Mesothelial cell of epicardium (in vitro differentiated cells): Measurements from ENCODE around the gene GRHL1. TPM values are rescaled to one million over a fixed set of nuclear protein-coding genes. Genes with fewer than 3 reads are reported as not detected.

Experiments
- DNase-seq, 2 experiments: peaks; one replicate each; pipeline ENCODE4 v3.0.0; 2021; ENCODE audit warnings: low spot score in 2 of 2; ENCODE audit not compliant: unreplicated experiment in 2 of 2
- H3K27ac Mint-ChIP-seq: 2 replicates; pipeline ENCODE4 v1.8.0; 2021; ENCODE audit warnings: mixed read lengths
- H3K27me3 Mint-ChIP-seq: 2 replicates; pipeline ENCODE4 v1.8.0; 2021; ENCODE audit warnings: low read depth, mixed read lengths
- H3K36me3 Mint-ChIP-seq: 2 replicates; pipeline ENCODE4 v1.8.0; 2021; ENCODE audit warnings: mixed read lengths
- H3K4me1 Mint-ChIP-seq: 2 replicates; pipeline ENCODE4 v1.8.0; 2021; ENCODE audit warnings: mixed read lengths
- H3K4me3 Mint-ChIP-seq: 2 replicates; pipeline ENCODE4 v1.8.0; 2021; ENCODE audit warnings: mild to moderate bottlenecking, moderate library complexity, mixed read lengths
- H3K9me3 Mint-ChIP-seq: 2 replicates; pipeline ENCODE4 v1.8.0; 2021; ENCODE audit warnings: mixed read lengths
- CTCF ChIP-seq: fragments of 200-600 bp; sonication (generic); IDR thresholded peaks from one replicate; pipeline ENCODE4 v1.5.0; 2021; ENCODE audit warnings: antibody characterized with exemption; ENCODE audit not compliant: unreplicated experiment
- total RNA-seq: library from RNA; stranded (reverse); gene quantifications from 3 replicates; pipeline ENCODE4 v1.2.1, GENCODE V29; 2021

GRHL1 gene
- total RNA-seq, 1 donor from 2014 or later: 8.2 TPM

- no peak for TF ChIP-seq CTCF
- peak; percentile 85 to 96 for DNase-seq
- Mint-ChIP-seq H3K4me3 (peak overlapping the region; percentile 45), H3K9me3 (no peaks in the 10 kb centered on the region), H3K4me1 (peaks cover 18% of the 10 kb centered on the region), H3K27ac (no peak overlapping the region), H3K36me3 (peaks cover 9% of the 10 kb centered on the region), H3K27me3 (peaks cover 5% of the 10 kb centered on the region)
These were observed 92.6 kb downstream of the GRHL1 start for GRCh38 chr2:10043906-10044601.

- Mint-ChIP-seq H3K9me3 (no peaks in the 10 kb centered on the region), H3K4me1 (peaks cover 21% of the 10 kb centered on the region), H3K4me3 (peak overlapping the region; percentile 37), H3K27me3 (peaks cover 4% of the 10 kb centered on the region), H3K36me3 (peaks cover 13% of the 10 kb centered on the region), H3K27ac (peak overlapping the region; percentile 64)
- DNase-seq: no peak
- TF ChIP-seq CTCF: no peak
These were observed 94.3 kb downstream of the GRHL1 start for GRCh38 chr2:10045561-10046355.

- H3K36me3 Mint-ChIP-seq: peaks cover 10% of the 10 kb centered on the region
- no peak overlapping the region for H3K4me3 Mint-ChIP-seq
- H3K27ac Mint-ChIP-seq: peak overlapping the region; percentile 3
These were observed 95.4 kb downstream of the GRHL1 start for GRCh38 chr2:10046931-10047330.

GRCh38 chr2:10047616-10048500, 96.4 kb downstream of the GRHL1 start:
- no peaks in the 10 kb centered on the region for H3K9me3 Mint-ChIP-seq
- H3K36me3 Mint-ChIP-seq: peaks cover 16% of the 10 kb centered on the region
- no peaks in the 10 kb centered on the region for H3K27me3 Mint-ChIP-seq
- no peak overlapping the region for H3K27ac Mint-ChIP-seq
- no peak overlapping the region for H3K4me3 Mint-ChIP-seq
- no peak for TF ChIP-seq CTCF
- peaks cover 11% of the 10 kb centered on the region for H3K4me1 Mint-ChIP-seq
- DNase-seq: no peak

More at GRCh38 chr2:10046931-10047330, 95.4 kb downstream of the GRHL1 start:
- Mint-ChIP-seq H3K4me1 (peaks cover 19% of the 10 kb centered on the region), H3K9me3 (no peaks in the 10 kb centered on the region), H3K27me3 (no peaks in the 10 kb centered on the region)
- TF ChIP-seq CTCF: no peak
- DNase-seq: no peak

GRCh38 chr2:10048501-10049171, 97.1 kb downstream of the GRHL1 start:
- H3K27me3 Mint-ChIP-seq: no peaks in the 10 kb centered on the region
- H3K36me3 Mint-ChIP-seq: peaks cover 21% of the 10 kb centered on the region
- no peak overlapping the region for H3K4me3 Mint-ChIP-seq
- peaks cover 11% of the 10 kb centered on the region for H3K4me1 Mint-ChIP-seq
- peak; percentile 60 for TF ChIP-seq CTCF
- no peak overlapping the region for H3K27ac Mint-ChIP-seq
- DNase-seq: no peak
- no peaks in the 10 kb centered on the region for H3K9me3 Mint-ChIP-seq
